ENCODE results near the gene PUSL1.

- TF ChIP-seq CTCF (conservative IDR thresholded peaks at IDR 0.05; ENCODE audit: low read length), result no peak
- no peak for TF ChIP-seq EZH2phosphoT487 (IDR thresholded peaks at IDR 0.05; ENCODE audit: borderline replicate concordance, low read depth, low read length)
Measured at GRCh38 chr1:1360506-1361169, 52.2 kb downstream of the PUSL1 start.
